Measurements from ENCODE around the gene SLITRK1. TPM values are rescaled to one million over a fixed set of nuclear protein-coding genes. Genes with fewer than 3 reads are reported as not detected.

The SLITRK1 gene
- not detected in 5 replicates for total RNA-seq (2022; extraction: Qiagen RNA extraction; ENCODE audit: low read depth)

GRCh38 chr13:83881917-83882605, at the start of gene SLITRK1:
TSS of gene SLITRK1 (minus strand) at chr13:83882474. CDS start at chr13:83881507, 967 bp downstream.

Data from A549 treated with RU486 at 1 μM for 4 hours (cell line).